Neural progenitor cell (in vitro differentiated cells): Measurements from ENCODE around the gene RETN. TPM values are rescaled to one million over a fixed set of nuclear protein-coding genes. Genes with fewer than 3 reads are reported as not detected.

ENCODE experiments used
- DNase-seq: peaks from one replicate; pipeline ENCODE4 v3.0.0-alpha.2; 2016; ENCODE audit warnings: low spot score
- H2AFZ ChIP-seq: fragments of 200-600 bp; sonication (generic); replicated peaks from 2 replicates; pipeline ENCODE4 v1.6.1; 2016; ENCODE audit warnings: antibody characterized with exemption
- H3F3A ChIP-seq: fragments of 200-600 bp; sonication (generic); 2 replicates; pipeline ENCODE4 v1.6.1; 2016; ENCODE audit warnings: antibody characterized with exemption, low read depth
- H3K27ac ChIP-seq: fragments of 200-600 bp; sonication (generic); 2 replicates; pipeline ENCODE4 v1.5.1; 2016; ENCODE audit warnings: mild to moderate bottlenecking
- H3K27me3 ChIP-seq: fragments of 200-600 bp; sonication (generic); 2 replicates; pipeline ENCODE4 v1.6.1; 2016; ENCODE audit warnings: mild to moderate bottlenecking, moderate library complexity
- H3K36me3 ChIP-seq: fragments of 200-600 bp; sonication (generic); 2 replicates; pipeline ENCODE4 v1.5.1; 2016
- H3K4me1 ChIP-seq: fragments of 200-600 bp; sonication (generic); 2 replicates; pipeline ENCODE4 v1.6.1; 2016; ENCODE audit warnings: mixed run types
- H3K4me2 ChIP-seq: fragments of 200-600 bp; sonication (generic); 2 replicates; pipeline ENCODE4 v1.6.1; 2016
- H3K4me3 ChIP-seq: fragments of 200-600 bp; sonication (generic); 2 replicates; pipeline ENCODE4 v1.5.1; 2016
- H3K79me2 ChIP-seq: fragments of 200-600 bp; sonication (generic); 2 replicates; pipeline ENCODE4 v1.6.1; 2016; ENCODE audit warnings: low read depth
- H3K9ac ChIP-seq: fragments of 200-600 bp; sonication (generic); 2 replicates; pipeline ENCODE4 v1.6.1; 2016
- H3K9me3 ChIP-seq: fragments of 200-600 bp; sonication (generic); 2 replicates; pipeline ENCODE4 v1.5.1; 2016; ENCODE audit warnings: low read depth
- H4K20me1 ChIP-seq: fragments of 200-600 bp; sonication (generic); 2 replicates; pipeline ENCODE4 v1.6.1; 2016; ENCODE audit warnings: low read depth
- H3K27ac Mint-ChIP-seq: 3 replicates; pipeline ENCODE4 v1.8.0; 2021; ENCODE audit warnings: mixed read lengths
- H3K27me3 Mint-ChIP-seq: 2 replicates; pipeline ENCODE4 v1.8.0; 2022; ENCODE audit warnings: low read depth, mild to moderate bottlenecking, inconsistent platforms, moderate library complexity, mixed read lengths; ENCODE audit not compliant: insufficient read depth
- H3K36me3 Mint-ChIP-seq: 3 replicates; pipeline ENCODE4 v1.8.0; 2021; ENCODE audit warnings: mixed read lengths
- H3K4me1 Mint-ChIP-seq: 3 replicates; pipeline ENCODE4 v1.8.0; 2021; ENCODE audit warnings: mixed read lengths
- H3K4me3 Mint-ChIP-seq: 3 replicates; pipeline ENCODE4 v1.8.0; 2021; ENCODE audit warnings: mild to moderate bottlenecking, moderate library complexity, mixed read lengths
- H3K9me3 Mint-ChIP-seq: 3 replicates; pipeline ENCODE4 v1.8.0; 2020; ENCODE audit warnings: mixed read lengths
- CTCF ChIP-seq: fragments of 200-600 bp; sonication (generic); IDR thresholded peaks from 2 replicates; pipeline ENCODE4 v1.5.1; 2017; ENCODE audit warnings: antibody characterized with exemption, mild to moderate bottlenecking
- EZH2 ChIP-seq: fragments of 200-600 bp; sonication (generic); IDR thresholded peaks from 2 replicates; pipeline ENCODE4 v1.6.1; 2017; ENCODE audit warnings: antibody characterized with exemption, mild to moderate bottlenecking, moderate library complexity
- EZH2phosphoT487 ChIP-seq: fragments of 200-600 bp; sonication (generic); IDR thresholded peaks from 2 replicates; pipeline ENCODE4 v1.6.1; 2017; ENCODE audit warnings: antibody characterized with exemption
- total RNA-seq: library from RNA; depleted of rRNA; stranded (reverse); fragments of >200 nt; gene quantifications from 2 replicates; pipeline ENCODE4 v1.2.3, GENCODE V29; 2015; ENCODE audit warnings: low replicate concordance

RETN gene
- total RNA-seq, 1 donor from 2014 or later: not detected

- Mint-ChIP-seq H3K4me1 (peaks cover 3% of the 10 kb centered on the region), H3K36me3 (no peaks in the 10 kb centered on the region), H3K27me3 (peaks cover 5% of the 10 kb centered on the region), H3K4me3 (no peak overlapping the region), H3K27ac (no peak overlapping the region), H3K9me3 (peaks cover 2% of the 10 kb centered on the region)
- peaks cover under 1% of the 10 kb centered on the region for H3F3A ChIP-seq
- H3K27ac ChIP-seq: no peak overlapping the region
- H3K4me2 ChIP-seq: no peak overlapping the region
- peaks cover under 1% of the 10 kb centered on the region for H3K4me1 ChIP-seq
- H3K4me3 ChIP-seq: no peak overlapping the region
- no peak for DNase-seq
- no peak overlapping the region for H2AFZ ChIP-seq
- H4K20me1 ChIP-seq: no peaks in the 10 kb centered on the region
- no peaks in the 10 kb centered on the region for H3K9me3 ChIP-seq
- H3K9ac ChIP-seq: no peak overlapping the region
- no peaks in the 10 kb centered on the region for H3K79me2 ChIP-seq
- no peak for TF ChIP-seq CTCF
- no peak for TF ChIP-seq EZH2phosphoT487
- no peak for TF ChIP-seq EZH2
- H3K36me3 ChIP-seq: no peaks in the 10 kb centered on the region
- peaks cover 22% of the 10 kb centered on the region for H3K27me3 ChIP-seq
Measured at GRCh38 chr19:7647156-7647555, 21.7 kb upstream of the RETN start.

GRCh38 chr19:7648265-7649014 is 20.4 kb upstream of the RETN start:
- H3K36me3 Mint-ChIP-seq: no peaks in the 10 kb centered on the region
- peaks cover 10% of the 10 kb centered on the region for H3K4me1 Mint-ChIP-seq
- H3K4me3 ChIP-seq: no peak overlapping the region

GRCh38 chr19:7650148-7650547 is 18.7 kb upstream of the RETN start:
- H3K9me3 ChIP-seq: no peaks in the 10 kb centered on the region

More at GRCh38 chr19:7648265-7649014, 20.4 kb upstream of the RETN start:
- Histone ChIP-seq H3F3A (peaks cover 4% of the 10 kb centered on the region), H4K20me1 (no peaks in the 10 kb centered on the region), H3K27me3 (peaks cover 34% of the 10 kb centered on the region), H2AFZ (no peak overlapping the region), H3K9me3 (no peaks in the 10 kb centered on the region), H3K36me3 (no peaks in the 10 kb centered on the region), H3K27ac (no peak overlapping the region), H3K79me2 (no peaks in the 10 kb centered on the region), H3K4me1 (peaks cover 4% of the 10 kb centered on the region), H3K4me2 (no peak overlapping the region), H3K9ac (no peak overlapping the region)
- DNase-seq: no peak
- no peak overlapping the region for H3K27ac Mint-ChIP-seq
- H3K4me3 Mint-ChIP-seq: no peak overlapping the region
- no peaks in the 10 kb centered on the region for H3K9me3 Mint-ChIP-seq
- TF ChIP-seq EZH2 (no peak), CTCF (no peak), EZH2phosphoT487 (no peak)
- H3K27me3 Mint-ChIP-seq: peaks cover 11% of the 10 kb centered on the region

More at GRCh38 chr19:7650148-7650547, 18.7 kb upstream of the RETN start:
- Histone ChIP-seq H3K36me3 (no peaks in the 10 kb centered on the region), H2AFZ (no peak overlapping the region), H3F3A (peaks cover 4% of the 10 kb centered on the region), H3K4me3 (no peak overlapping the region), H3K9ac (no peak overlapping the region), H3K79me2 (no peaks in the 10 kb centered on the region), H3K4me1 (peaks cover 4% of the 10 kb centered on the region), H3K27me3 (peaks cover 51% of the 10 kb centered on the region), H3K4me2 (no peak overlapping the region), H3K27ac (no peak overlapping the region), H4K20me1 (no peaks in the 10 kb centered on the region)
- H3K4me3 Mint-ChIP-seq: no peak overlapping the region
- no peaks in the 10 kb centered on the region for H3K9me3 Mint-ChIP-seq
- no peaks in the 10 kb centered on the region for H3K36me3 Mint-ChIP-seq
- TF ChIP-seq EZH2phosphoT487 (no peak), CTCF (no peak), EZH2 (no peak)
- peaks cover 11% of the 10 kb centered on the region for H3K27me3 Mint-ChIP-seq
- no peak for DNase-seq
- H3K4me1 Mint-ChIP-seq: peaks cover 10% of the 10 kb centered on the region
- no peak overlapping the region for H3K27ac Mint-ChIP-seq
